ENCODE data around the gene CA5A.
"Not testable (repeated sequence)": the region's sequence is repeated elsewhere in the genome, so short reads cannot be mapped to it uniquely, and the experiment has no call there.

The CA5A gene

DNA sequence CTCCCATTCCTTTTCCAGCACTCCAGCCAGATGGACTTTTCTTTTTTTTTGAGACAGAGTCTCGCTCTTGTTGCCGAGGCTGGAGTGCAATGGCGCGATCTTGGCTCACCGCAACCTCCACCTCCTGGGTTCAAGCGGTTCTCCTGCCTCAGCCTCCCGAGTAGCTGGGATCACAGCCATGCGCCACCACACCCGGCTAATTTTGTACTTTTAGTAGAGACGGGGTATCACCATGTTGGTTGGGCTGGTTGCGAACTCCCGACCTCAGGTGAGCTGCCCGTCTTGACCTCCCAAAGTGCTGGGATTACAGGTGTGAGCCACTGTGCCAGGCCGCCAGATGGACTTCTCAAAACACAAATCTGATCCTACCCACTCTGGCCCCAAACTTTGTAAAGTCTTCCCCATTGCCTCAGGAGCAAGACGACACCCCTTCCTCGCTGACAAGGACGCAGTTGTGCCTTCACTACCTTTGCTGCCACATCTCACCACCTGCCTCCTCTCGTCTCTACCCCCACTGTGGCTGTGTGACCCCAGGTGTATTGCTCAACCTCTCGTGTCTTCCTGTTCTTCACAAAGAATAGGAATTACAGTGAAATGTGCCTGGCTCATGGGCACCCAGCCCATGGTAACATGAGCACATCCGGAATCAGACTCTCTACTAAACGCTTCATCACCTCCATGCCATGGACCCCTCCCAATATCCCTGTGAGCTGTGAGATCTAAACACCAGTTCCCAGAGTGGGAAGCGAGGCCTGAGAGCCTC, 11.2 kb upstream of the CA5A start:
- no peaks in the 10 kb centered on the region for H3K27me3 Mint-ChIP-seq
- no peak overlapping the region for H3K27ac Mint-ChIP-seq
- H3K4me1 Mint-ChIP-seq (ENCODE audit: low read depth) = peaks cover 18% of the 10 kb centered on the region
- no peak overlapping the region for H3K4me3 Mint-ChIP-seq
- peaks cover 10% of the 10 kb centered on the region for H3K36me3 Mint-ChIP-seq (ENCODE audit: low read depth)
- no peak for DNase-seq
- no peaks in the 10 kb centered on the region for H3K9me3 Mint-ChIP-seq

DNA sequence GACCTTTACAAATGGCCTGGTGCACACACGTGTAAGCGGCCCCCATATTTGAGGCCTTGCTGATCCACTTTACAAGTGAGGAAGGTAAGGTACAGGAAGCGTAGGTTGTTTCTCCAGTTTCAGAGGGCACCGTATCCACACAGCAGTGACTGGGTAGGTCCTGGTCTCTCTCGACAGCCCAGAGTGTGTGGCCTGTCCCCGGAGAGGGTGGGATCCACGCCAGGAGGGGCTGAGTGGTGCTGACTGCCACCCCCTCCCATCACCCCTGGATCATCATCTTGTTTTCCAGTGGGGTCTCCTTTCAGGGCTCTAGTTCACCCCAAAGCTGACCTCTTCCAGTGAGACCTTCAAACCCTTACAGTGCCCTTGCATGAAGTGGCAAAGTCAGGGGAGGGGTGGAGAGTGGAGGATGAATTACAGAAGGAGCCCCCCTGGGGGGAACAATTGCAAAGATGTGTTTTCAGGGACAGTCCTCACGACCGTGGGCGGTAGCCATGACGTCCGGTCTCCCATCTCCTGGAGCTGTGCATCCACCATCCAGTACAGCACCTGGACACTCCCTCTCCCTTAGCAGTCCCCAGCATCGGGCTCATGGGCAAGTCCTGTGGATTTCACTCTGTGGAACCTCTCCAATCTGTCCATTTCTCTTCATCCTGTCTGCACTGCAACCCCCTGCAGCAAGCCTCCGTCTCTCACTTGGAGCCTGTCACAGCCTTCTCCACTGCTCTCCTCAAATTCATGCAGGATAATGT, 10.4 kb upstream of the CA5A start:
- peaks cover 13% of the 10 kb centered on the region for H3K4me1 Mint-ChIP-seq (ENCODE audit: low read depth)
- DNase-seq = no peak
- H3K27ac Mint-ChIP-seq = no peak overlapping the region
- peaks cover 4% of the 10 kb centered on the region for H3K36me3 Mint-ChIP-seq (ENCODE audit: low read depth)
- no peaks in the 10 kb centered on the region for H3K9me3 Mint-ChIP-seq
- no peak overlapping the region for H3K4me3 Mint-ChIP-seq
- H3K27me3 Mint-ChIP-seq = no peaks in the 10 kb centered on the region

DNA sequence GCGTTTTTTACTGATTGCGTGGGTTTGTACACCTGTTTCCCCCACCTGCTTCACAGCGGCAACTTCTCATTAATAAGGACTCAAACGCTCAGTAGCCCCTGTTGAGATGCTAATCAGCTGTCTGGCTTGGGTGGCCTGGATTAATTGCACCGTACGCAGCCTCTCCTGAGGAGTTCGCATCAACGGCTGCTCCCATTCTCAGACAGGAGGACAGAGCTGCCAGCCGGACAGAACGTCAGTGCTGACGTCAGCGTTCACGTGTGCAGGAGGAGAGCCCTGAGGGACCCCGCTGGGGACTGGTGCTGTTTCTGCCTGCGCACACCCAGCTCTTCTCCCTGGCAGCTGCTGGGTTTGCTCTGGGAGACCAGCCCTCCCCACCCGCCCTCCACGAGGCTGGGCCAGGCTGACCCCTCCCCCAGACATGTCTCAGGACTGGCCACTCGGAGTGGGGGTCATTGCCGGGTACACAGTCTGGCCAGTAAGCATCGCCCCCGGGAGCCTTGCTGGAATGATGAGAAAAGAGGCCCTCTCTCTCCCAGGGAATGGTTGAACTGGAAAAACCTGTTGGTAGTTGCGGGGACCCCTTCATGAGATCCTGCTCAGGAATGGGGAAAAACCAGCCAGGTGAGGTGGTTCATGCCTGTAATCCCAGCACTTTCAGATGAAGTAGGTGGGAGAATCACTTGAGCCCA, 9.2 kb upstream of the CA5A start:
- H3K4me3 Mint-ChIP-seq = no peak overlapping the region
- no peaks in the 10 kb centered on the region for H3K36me3 Mint-ChIP-seq (ENCODE audit: low read depth)
- no peak overlapping the region for H3K27ac Mint-ChIP-seq
- no peak for DNase-seq
- H3K27me3 Mint-ChIP-seq = no peaks in the 10 kb centered on the region
- H3K9me3 Mint-ChIP-seq = no peaks in the 10 kb centered on the region
- peaks cover 10% of the 10 kb centered on the region for H3K4me1 Mint-ChIP-seq (ENCODE audit: low read depth)

DNA sequence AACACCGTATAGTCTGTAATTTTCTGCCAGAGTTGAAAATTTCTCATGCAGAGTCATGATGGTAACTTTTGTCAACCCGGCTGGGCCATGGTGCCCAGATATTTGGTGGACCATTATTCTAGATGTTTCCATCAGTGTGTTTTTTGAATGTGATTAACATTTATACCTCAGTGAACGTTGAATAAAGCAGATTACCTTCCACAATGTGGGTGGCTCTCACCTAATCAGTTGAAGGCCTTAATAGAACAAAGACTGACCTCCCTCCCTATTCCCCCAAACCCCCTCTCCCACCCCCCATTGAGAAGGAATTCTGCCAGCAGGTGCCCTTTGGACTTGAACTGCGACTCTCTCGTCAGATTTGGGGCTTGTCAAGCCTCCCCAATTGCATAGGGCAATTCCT, 6.4 kb upstream of the CA5A start:
- Mint-ChIP-seq H3K9me3 (peaks cover 3% of the 10 kb centered on the region), H3K4me1 (ENCODE audit: low read depth) (peaks cover 7% of the 10 kb centered on the region), H3K27ac (no peak overlapping the region), H3K4me3 (no peak overlapping the region), H3K36me3 (ENCODE audit: low read depth) (no peaks in the 10 kb centered on the region), H3K27me3 (no peaks in the 10 kb centered on the region)
- DNase-seq = no peak

DNA sequence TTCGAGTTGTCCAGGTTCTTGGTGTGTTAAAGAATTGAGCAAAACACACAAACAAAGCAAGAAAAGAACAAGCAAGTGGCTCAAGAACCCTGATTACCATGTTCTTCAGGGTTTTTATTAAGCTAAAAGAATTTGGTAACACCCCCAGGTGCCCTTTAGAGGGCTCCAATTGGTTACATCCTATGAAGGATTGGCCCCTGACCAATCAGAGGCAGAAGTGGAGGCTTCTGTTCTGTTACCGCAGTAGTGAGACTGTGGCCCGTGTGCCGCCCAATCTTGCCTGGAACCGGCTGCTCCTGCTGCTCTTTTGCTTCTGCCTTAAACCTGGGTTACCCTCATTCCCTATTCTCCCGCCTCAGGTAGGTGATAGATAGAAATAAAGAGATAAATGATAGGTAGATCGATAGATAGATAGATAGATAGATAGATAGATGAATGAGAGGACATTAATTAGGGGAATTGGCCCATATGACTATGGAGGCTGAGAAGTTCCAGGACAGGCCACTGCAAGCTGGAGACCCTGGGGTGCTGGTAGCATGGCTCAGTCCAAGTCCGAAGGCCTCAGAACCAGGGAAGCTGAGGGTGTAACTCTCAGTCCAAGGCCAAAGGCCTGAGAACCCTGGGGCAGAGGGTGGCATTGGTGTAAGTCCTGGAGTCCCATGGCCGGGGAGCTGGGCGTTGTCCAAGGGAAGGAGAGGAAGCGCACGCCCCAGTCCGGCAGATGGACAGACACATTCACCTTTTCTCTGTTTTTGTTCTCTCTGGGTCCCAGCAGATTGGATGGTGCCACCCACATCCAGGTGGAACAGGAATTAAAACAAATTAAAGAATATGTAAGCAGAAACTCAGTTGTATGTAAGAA, 3.5 kb upstream of the CA5A start:
- peaks cover 7% of the 10 kb centered on the region for H3K4me1 Mint-ChIP-seq (ENCODE audit: low read depth)
- DNase-seq = no peak
- no peaks in the 10 kb centered on the region for H3K36me3 Mint-ChIP-seq (ENCODE audit: low read depth)
- H3K9me3 Mint-ChIP-seq = peaks cover 3% of the 10 kb centered on the region
- H3K27ac Mint-ChIP-seq = no peak overlapping the region
- no peak overlapping the region for H3K4me3 Mint-ChIP-seq
- H3K27me3 Mint-ChIP-seq = no peaks in the 10 kb centered on the region

DNA sequence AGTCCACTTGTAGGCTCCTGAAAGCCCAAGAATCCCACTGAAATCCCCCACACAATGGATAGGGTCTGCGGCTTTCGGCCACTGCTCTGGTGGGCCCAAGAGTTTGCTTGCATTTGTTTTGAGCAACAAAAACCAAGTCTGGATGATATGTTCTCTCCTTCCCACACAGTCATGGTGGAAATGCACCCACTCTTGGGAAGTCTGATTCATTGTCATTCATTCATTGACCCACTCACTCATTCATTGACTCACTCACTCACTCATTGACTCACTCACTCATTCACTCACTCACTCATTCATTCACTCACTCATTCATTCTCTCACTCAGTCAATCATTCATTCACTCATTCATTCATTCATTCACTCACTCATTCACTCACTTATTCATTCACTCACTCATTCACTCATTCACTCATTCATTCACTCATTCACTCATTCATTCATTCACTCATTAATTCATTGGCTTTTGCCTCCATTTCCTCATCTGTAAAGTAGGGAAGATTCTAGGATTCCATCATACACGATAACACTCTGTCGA, 2.2 kb upstream of the CA5A start:
- H3K27me3 Mint-ChIP-seq = no peaks in the 10 kb centered on the region
- H3K4me1 Mint-ChIP-seq (ENCODE audit: low read depth) = peaks cover 7% of the 10 kb centered on the region

DNA sequence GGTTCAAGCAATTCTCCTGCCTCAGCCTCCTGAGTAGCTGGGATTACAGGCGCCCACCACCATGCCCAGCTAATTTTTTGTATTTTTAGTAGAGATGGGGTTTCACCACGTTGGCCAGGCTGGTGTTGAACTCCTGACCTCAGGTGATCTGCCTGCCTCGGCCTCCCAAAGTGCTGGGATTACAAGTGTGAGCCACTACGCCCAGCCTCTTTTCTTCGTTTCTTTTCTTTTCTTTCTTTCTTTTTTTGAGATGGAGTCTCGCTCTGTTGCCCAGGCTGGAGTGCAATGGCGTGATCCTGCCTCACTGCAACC, 858 bp upstream of the CA5A start:
- H3K36me3 Mint-ChIP-seq (ENCODE audit: low read depth); H3K9me3 Mint-ChIP-seq; H3K4me1 Mint-ChIP-seq (ENCODE audit: low read depth); H3K27ac Mint-ChIP-seq; DNase-seq; H3K27me3 Mint-ChIP-seq; H3K4me3 Mint-ChIP-seq: not testable (repeated sequence)

More for the DNA sequence above, 2.2 kb upstream of the CA5A start:
- Mint-ChIP-seq H3K36me3 (ENCODE audit: low read depth) (no peaks in the 10 kb centered on the region), H3K9me3 (peaks cover 3% of the 10 kb centered on the region), H3K4me3 (no peak overlapping the region), H3K27ac (peak overlapping the region; percentile 8)
- DNase-seq = no peak

DNA sequence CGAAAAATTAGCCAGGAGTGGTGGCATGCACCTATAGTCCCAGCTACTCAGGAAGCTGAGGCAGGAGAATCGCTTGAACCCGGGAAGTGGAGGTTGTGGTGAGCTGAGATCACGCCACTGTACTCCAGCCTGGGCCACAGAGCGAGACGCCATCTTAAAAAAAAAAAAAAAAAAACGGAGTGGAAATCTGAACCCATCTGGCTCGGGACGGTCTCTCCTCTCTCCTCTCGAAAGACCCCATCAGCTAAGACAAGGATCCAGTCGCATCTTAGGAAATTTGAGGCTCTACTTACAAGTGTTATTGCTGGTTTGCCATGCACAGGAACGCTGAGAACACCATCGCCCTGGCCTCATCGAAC, 334 bp downstream of the CA5A start:
- H3K36me3 Mint-ChIP-seq (ENCODE audit: low read depth); H3K4me3 Mint-ChIP-seq; H3K9me3 Mint-ChIP-seq; H3K27me3 Mint-ChIP-seq; H3K4me1 Mint-ChIP-seq (ENCODE audit: low read depth); DNase-seq; H3K27ac Mint-ChIP-seq: not testable (repeated sequence)

DNA sequence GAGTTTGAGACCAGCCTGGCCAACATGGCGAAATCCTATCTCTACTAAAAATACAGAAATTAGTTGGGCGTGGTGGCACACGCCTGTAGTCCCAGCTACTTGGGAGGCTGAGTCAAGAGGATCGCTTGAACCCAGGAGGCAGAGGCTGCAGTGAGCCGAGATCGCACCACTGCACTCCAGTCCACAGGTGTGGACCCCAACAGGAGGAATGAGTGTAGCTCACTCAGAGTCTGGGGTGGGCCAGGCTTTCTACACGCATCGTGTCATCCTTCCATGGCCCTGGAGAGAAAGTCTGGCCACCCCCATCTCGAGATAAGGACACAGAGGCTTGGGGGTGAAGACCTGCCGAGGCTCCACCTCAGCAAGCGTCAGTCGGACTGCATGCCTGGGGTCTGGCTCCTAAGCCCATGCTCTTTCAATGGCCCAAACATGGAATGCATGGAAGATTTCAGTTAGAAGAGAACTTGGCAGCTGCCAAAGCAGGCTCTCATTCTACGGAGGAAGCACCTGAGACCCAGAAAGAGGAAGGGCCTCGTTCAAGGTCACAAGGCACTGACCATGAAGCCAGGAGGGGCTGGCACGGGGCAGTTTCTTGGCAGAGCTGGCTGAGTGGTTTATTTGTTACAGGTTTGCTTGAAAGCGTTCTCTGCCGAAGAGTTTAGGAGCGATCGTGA, 1.4 kb downstream of the CA5A start:
- DNase-seq; H3K9me3 Mint-ChIP-seq; H3K4me3 Mint-ChIP-seq; H3K36me3 Mint-ChIP-seq (ENCODE audit: low read depth); H3K27me3 Mint-ChIP-seq; H3K4me1 Mint-ChIP-seq (ENCODE audit: low read depth); H3K27ac Mint-ChIP-seq: not testable (repeated sequence)

DNA sequence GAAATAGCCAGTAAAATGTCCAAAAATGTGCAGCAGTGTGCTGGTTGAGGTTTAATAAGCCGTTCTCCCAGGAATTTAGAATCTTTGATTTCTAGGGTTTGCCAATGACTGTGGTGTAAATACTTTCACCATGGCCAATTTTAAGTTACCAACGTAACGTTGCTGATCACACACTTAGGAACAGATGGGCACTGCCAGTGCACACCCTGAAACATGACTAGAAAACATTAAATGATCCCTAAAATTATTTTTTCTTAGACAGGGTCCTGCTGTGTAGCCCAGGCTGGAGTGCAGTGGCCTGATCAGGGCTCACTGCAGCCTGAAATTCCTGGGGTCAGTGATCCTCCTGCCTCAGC, 3.2 kb downstream of the CA5A start:
- H3K27ac Mint-ChIP-seq = no peak overlapping the region
- no peak overlapping the region for H3K4me3 Mint-ChIP-seq
- H3K36me3 Mint-ChIP-seq (ENCODE audit: low read depth) = no peaks in the 10 kb centered on the region
- H3K27me3 Mint-ChIP-seq = no peaks in the 10 kb centered on the region
- no peak for DNase-seq
- H3K9me3 Mint-ChIP-seq = no peaks in the 10 kb centered on the region
- H3K4me1 Mint-ChIP-seq (ENCODE audit: low read depth) = peaks cover under 1% of the 10 kb centered on the region

DNA sequence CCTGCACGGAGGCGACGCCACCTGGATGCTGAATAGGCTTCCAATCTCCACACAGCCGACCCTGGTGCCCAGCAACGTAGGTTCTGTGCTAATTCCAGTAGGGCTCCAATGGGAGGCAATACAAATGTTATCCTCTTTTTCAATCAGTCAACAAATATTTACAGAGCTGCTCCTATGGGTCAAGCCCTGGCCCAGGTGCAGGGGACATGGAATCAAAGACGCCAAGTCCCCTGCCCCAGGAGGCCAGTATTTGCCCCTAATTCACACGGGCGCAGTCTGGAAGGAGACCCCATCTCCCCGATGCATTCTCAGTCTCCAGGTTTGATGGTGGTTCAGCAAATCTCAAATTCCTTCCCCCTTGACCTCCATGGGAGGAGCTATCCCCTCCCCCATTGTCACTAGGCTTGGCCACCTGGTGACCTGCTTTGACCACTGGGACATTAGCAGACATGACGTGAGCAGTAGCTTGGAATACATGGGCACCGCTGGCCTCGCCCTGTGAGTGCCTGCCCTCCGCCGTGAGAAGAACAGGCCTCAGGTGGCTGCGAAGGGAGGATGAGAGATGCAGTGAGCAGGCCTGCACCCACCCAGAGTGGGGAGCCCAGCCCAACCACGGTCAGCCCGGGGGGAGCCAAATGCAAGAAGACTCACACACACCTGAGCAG, 3.7 kb downstream of the CA5A start:
- H3K27me3 Mint-ChIP-seq; H3K36me3 Mint-ChIP-seq (ENCODE audit: low read depth); H3K4me3 Mint-ChIP-seq; H3K9me3 Mint-ChIP-seq; H3K27ac Mint-ChIP-seq; H3K4me1 Mint-ChIP-seq (ENCODE audit: low read depth); DNase-seq: not testable (repeated sequence)

DNA sequence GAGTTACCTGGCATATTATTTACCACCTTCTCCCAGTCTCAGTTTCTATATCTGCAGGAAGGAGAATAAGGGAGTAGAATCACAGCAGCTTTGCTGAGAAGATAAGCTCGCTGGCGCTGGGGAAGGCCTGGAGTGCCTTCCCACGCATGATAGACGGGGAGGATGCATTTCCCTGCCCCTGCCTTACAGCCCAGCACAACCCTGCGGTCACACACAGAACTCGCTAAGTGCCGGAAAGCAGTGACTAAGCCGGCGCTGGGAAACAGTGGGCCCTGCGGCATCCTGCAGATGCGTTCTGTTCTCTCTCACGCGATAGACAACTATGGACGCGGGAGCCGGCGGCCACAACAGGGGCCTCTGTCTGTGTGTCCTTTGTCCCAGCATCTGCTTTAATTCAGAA, 4.8 kb downstream of the CA5A start:
- peaks cover 3% of the 10 kb centered on the region for H3K4me1 Mint-ChIP-seq (ENCODE audit: low read depth)

DNA sequence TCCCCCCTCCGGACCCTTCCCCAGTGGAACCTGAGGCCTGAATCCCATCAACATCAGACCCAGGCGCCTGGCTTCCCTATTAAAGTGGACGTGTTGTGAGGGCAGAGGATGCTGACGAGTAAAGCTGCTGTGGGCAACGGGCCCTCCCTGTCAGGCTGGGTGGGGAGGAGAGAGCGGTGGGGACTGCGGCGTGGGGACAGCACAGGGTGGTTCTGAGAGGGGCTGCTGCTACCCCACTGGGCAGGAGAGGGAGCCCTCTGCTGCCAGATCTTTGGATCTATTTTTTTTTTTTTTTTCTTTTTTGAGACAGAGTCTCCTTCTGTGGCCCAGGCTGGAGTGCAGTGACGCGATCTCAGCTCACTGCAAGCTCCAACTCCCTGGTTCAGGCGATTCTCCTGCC, 5.9 kb downstream of the CA5A start:
- peaks cover 7% of the 10 kb centered on the region for H3K4me1 Mint-ChIP-seq (ENCODE audit: low read depth)
- H3K9me3 Mint-ChIP-seq = no peaks in the 10 kb centered on the region
- no peak overlapping the region for H3K4me3 Mint-ChIP-seq
- peaks cover 7% of the 10 kb centered on the region for H3K27me3 Mint-ChIP-seq
- no peaks in the 10 kb centered on the region for H3K36me3 Mint-ChIP-seq (ENCODE audit: low read depth)
- H3K27ac Mint-ChIP-seq = no peak overlapping the region
- DNase-seq = no peak

More for the DNA sequence above, 4.8 kb downstream of the CA5A start:
- H3K4me3 Mint-ChIP-seq = no peak overlapping the region
- no peaks in the 10 kb centered on the region for H3K9me3 Mint-ChIP-seq
- peaks cover 3% of the 10 kb centered on the region for H3K27me3 Mint-ChIP-seq
- peak overlapping the region; percentile 52 for H3K27ac Mint-ChIP-seq
- no peaks in the 10 kb centered on the region for H3K36me3 Mint-ChIP-seq (ENCODE audit: low read depth)
- DNase-seq = peak; percentile 48

Measured in activated T-cell treated with anti-CD3 and anti-CD28 coated beads, Interleukin-2, amount 50 U/mL, for 24 hours (primary cell).